Lower leg skin (tissue), 4 donors: Measurements from ENCODE around the gene SOX6. TPM values are rescaled to one million over a fixed set of nuclear protein-coding genes. Genes with fewer than 3 reads are reported as not detected.

Experiments used
- DNase-seq, 2 donors: peaks; one replicate each; pipeline ENCODE4 v3.0.0-alpha.2; 2019; ENCODE audit warnings: low spot score in 2 of 2
- H3K4me3 ChIP-seq: fragments of 200-600 bp; sonication (generic); 2 replicates; pipeline ENCODE4 v1.5.1; 2017; ENCODE audit warnings: mild to moderate bottlenecking, low read depth; ENCODE audit not compliant: poor library complexity, severe bottlenecking
- CTCF ChIP-seq, 3 donors: fragments of 450-650 bp; IDR thresholded peaks; one replicate each; pipeline ENCODE4 v1.5.1; 2016; ENCODE audit warnings: antibody characterized with exemption in 3 of 3, mild to moderate bottlenecking in 3 of 3, moderate library complexity in 2 of 3
- POLR2A ChIP-seq, 2 donors: fragments of 450-650 bp; IDR thresholded peaks; one replicate each; pipeline ENCODE4 v1.6.1; 2016 to 2017; ENCODE audit warnings: antibody characterized with exemption in 2 of 2, mild to moderate bottlenecking in 1 of 2, moderate library complexity in 1 of 2
- WGBS, 2 donors: methylation state at CpG; one replicate each; pipeline ENCODE4 v1.1.5; 2018; 5-methylcytosine and 5-hydroxymethylcytosine counted together
- intact Hi-C: fragments of 100-400 bp; cut with DNase I; formaldehyde crosslinking; loops from one replicate; pipeline ENCODE4 v1.15.0; 2023; ENCODE audit warnings: low total_unique reads
- total RNA-seq, 4 donors: library from RNA; depleted of rRNA; stranded (reverse); fragments of >200 nt; gene quantifications; one replicate each; pipeline ENCODE4 v1.1.0, GENCODE V29; 2016

Gene SOX6
- total RNA-seq, 4 donors from 2014 or later, result 11.2 to 31.8 (median 11.6) TPM

- TF ChIP-seq CTCF (IDR thresholded peaks at IDR 0.05), result no peak
- no peak for TF ChIP-seq POLR2A (IDR thresholded peaks at IDR 0.05)
- no peak for DNase-seq
- intact Hi-C loops, result no loop called here
- 10 to 13% methylated on average over 2 of the region's 2 CpGs for WGBS, 2 donors
- H3K4me3 ChIP-seq, result no peak overlapping the region
Measured at GRCh38 chr11:16293204-16293681, 63.1 kb downstream of the SOX6 start.

GRCh38 chr11:16292167-16292859, 64.0 kb downstream of the SOX6 start:
- no peak overlapping the region for H3K4me3 ChIP-seq
- intact Hi-C loops, result no loop called here
- no peak for TF ChIP-seq POLR2A (IDR thresholded peaks at IDR 0.05)
- no peak for TF ChIP-seq CTCF (IDR thresholded peaks at IDR 0.05)
- DNase-seq, result no peak
- 75 to 77% methylated on average over 8 of the region's 8 CpGs for WGBS, 2 donors

- intact Hi-C loops, result no loop called here
- DNase-seq, result no peak
- H3K4me3 ChIP-seq, result no peak overlapping the region
- TF ChIP-seq POLR2A (IDR thresholded peaks at IDR 0.05) (no peak), CTCF (IDR thresholded peaks at IDR 0.05) (no peak)
- 42 to 87% methylated on average over 1 of the region's 1 CpG for WGBS, 2 donors
Measured at GRCh38 chr11:16291729-16292128, 64.6 kb downstream of the SOX6 start.

DNA sequence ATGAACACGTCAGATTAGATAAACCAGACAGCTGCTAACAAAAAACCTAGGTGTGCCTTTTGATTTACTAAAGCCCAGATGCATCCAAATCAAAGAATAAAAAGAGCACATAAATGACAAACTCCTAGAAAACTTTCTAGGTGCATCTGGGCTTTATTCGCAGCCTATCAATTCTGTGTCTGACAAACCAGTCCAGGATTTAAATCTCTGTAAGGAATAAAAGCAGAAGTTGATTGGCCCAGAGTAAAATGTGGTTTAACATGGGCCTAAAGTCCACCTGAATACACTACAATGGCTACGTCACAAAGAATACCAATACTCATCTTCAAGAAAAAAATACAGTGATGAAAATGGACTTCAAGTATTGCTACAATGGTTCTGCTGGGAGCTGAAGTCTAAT, 66.8 kb downstream of the SOX6 start:
- no peak overlapping the region for H3K4me3 ChIP-seq
- no peak for DNase-seq
- TF ChIP-seq POLR2A (IDR thresholded peaks at IDR 0.05), result no peak
- TF ChIP-seq CTCF (IDR thresholded peaks at IDR 0.05), result no peak
- WGBS, 2 donors, result 77 to 82% methylated on average over 3 of the region's 3 CpGs
- intact Hi-C loops, result no loop called here

GRCh38 chr11:16287630-16288280, 68.6 kb downstream of the SOX6 start:
- no peak for DNase-seq
- intact Hi-C loops, result no loop called here
- no peak overlapping the region for H3K4me3 ChIP-seq
- TF ChIP-seq POLR2A (IDR thresholded peaks at IDR 0.05) (no peak), CTCF (IDR thresholded peaks at IDR 0.05) (no peak)
- 91 to 92% methylated on average over 3 of the region's 3 CpGs for WGBS, 2 donors
